Liver (tissue), 9 donors: ENCODE results near the gene LSM14B. TPM values are rescaled to one million over a fixed set of nuclear protein-coding genes. Genes with fewer than 3 reads are reported as not detected.

ENCODE experiments used
- DNase-seq: peaks from one replicate; pipeline ENCODE4 v3.0.0-alpha.2; 2017; ENCODE audit warnings: low spot score
- H3K27ac ChIP-seq, 2 donors: one replicate each; pipeline ENCODE4 v1.7.0; 2013; ENCODE audit warnings: inconsistent platforms in 2 of 2, low read length in 2 of 2, control low read depth in 1 of 2, low read depth in 1 of 2, mild to moderate bottlenecking in 1 of 2
- H3K27me3 ChIP-seq, 4 donors: one replicate each; pipeline versions ENCODE4 v1.6.1 to v1.7.0; 2013; ENCODE audit warnings: low read length in 3 of 4, inconsistent platforms in 1 of 4, mild to moderate bottlenecking in 1 of 4, moderate library complexity in 1 of 4; ENCODE audit not compliant: control insufficient read depth in 4 of 4, insufficient read depth in 4 of 4
- H3K36me3 ChIP-seq, 4 donors: one replicate each; pipeline versions ENCODE4 v1.6.1 to v1.7.0; 2013; ENCODE audit warnings: low read length in 3 of 4, mild to moderate bottlenecking in 3 of 4, low read depth in 1 of 4, moderate library complexity in 1 of 4; ENCODE audit not compliant: control insufficient read depth in 4 of 4, insufficient read depth in 3 of 4
- H3K4me1 ChIP-seq, 4 donors: one replicate each; pipeline versions ENCODE4 v1.6.1 to v1.7.0; 2013; ENCODE audit warnings: low read length in 3 of 4, mild to moderate bottlenecking in 3 of 4, moderate library complexity in 1 of 4; ENCODE audit not compliant: control insufficient read depth in 4 of 4, insufficient read depth in 4 of 4
- H3K4me3 ChIP-seq, 3 donors: one replicate each; pipeline versions ENCODE4 v1.6.1 to v1.7.0; 2013; ENCODE audit warnings: low read length in 3 of 3, control low read depth in 1 of 3, low read depth in 1 of 3, mild to moderate bottlenecking in 1 of 3
- H3K9ac ChIP-seq, 2 donors: one replicate each; pipeline ENCODE4 v1.7.0; 2013; ENCODE audit warnings: low read length in 2 of 2, mild to moderate bottlenecking in 2 of 2, moderate library complexity in 2 of 2, control low read depth in 1 of 2, low read depth in 1 of 2
- H3K9me3 ChIP-seq, 4 donors: one replicate each; pipeline versions ENCODE4 v1.6.1 to v1.7.0; 2013; ENCODE audit warnings: low read length in 3 of 4; ENCODE audit not compliant: control insufficient read depth in 4 of 4
- CTCF ChIP-seq: fragments of 150-350 bp; IDR thresholded peaks from 2 replicates; pipeline ENCODE4 v1.5.1; 2017; ENCODE audit warnings: improper control_type of control experiment, low read depth, low read length; ENCODE audit not compliant: missing input control
- EGR1 ChIP-seq, 2 donors: IDR thresholded peaks; 2 replicates each; pipeline ENCODE4 v1.6.1; 2016 to 2018; ENCODE audit warnings: antibody characterized with exemption in 2 of 2, low read depth in 2 of 2
- FOXA1 ChIP-seq: IDR thresholded peaks from 2 replicates; pipeline ENCODE4 v1.6.1; 2016; ENCODE audit warnings: antibody characterized with exemption
- FOXA2 ChIP-seq: IDR thresholded peaks from 2 replicates; pipeline ENCODE4 v1.6.1; 2016; ENCODE audit warnings: antibody characterized with exemption
- GABPA ChIP-seq, 2 donors: IDR thresholded peaks in 1 of 2; conservative IDR thresholded peaks in 1 of 2; 2 replicates each; pipeline ENCODE4 v1.6.1; 2016; ENCODE audit warnings: antibody characterized with exemption in 2 of 2, mild to moderate bottlenecking in 1 of 2, moderate library complexity in 1 of 2
- HNF4A ChIP-seq, 2 donors: conservative IDR thresholded peaks; 2 replicates each; pipeline ENCODE4 v1.6.1; 2016; ENCODE audit warnings: antibody characterized with exemption in 2 of 2, mild to moderate bottlenecking in 2 of 2
- HNF4G ChIP-seq: IDR thresholded peaks from 2 replicates; pipeline ENCODE4 v1.6.1; 2016; ENCODE audit warnings: antibody characterized with exemption
- JUND ChIP-seq, 2 donors: IDR thresholded peaks; 2 replicates each; pipeline ENCODE4 v1.6.1; 2016; ENCODE audit warnings: antibody characterized with exemption in 2 of 2
- MAX ChIP-seq: IDR thresholded peaks from 2 replicates; pipeline ENCODE4 v1.6.1; 2016; ENCODE audit warnings: antibody characterized with exemption
- NR2F2 ChIP-seq: IDR thresholded peaks from 2 replicates; pipeline ENCODE4 v1.6.1; 2016; ENCODE audit warnings: antibody characterized with exemption
- RAD21 ChIP-seq, 2 donors: IDR thresholded peaks; 2 replicates each; pipeline ENCODE4 v1.6.1; 2016; ENCODE audit warnings: antibody characterized with exemption in 2 of 2, mild to moderate bottlenecking in 2 of 2
- REST ChIP-seq: IDR thresholded peaks from 2 replicates; pipeline ENCODE4 v1.6.1; 2016; ENCODE audit warnings: antibody characterized with exemption, mild to moderate bottlenecking
- RXRA ChIP-seq, 2 donors: IDR thresholded peaks; 2 replicates each; pipeline ENCODE4 v1.6.1; 2017 to 2018; ENCODE audit warnings: antibody characterized with exemption in 2 of 2, mild to moderate bottlenecking in 1 of 2
- SP1 ChIP-seq: IDR thresholded peaks from 2 replicates; pipeline ENCODE4 v1.6.1; 2018; ENCODE audit warnings: antibody characterized with exemption, mild to moderate bottlenecking
- TAF1 ChIP-seq: conservative IDR thresholded peaks from 2 replicates; pipeline ENCODE4 v1.6.1; 2016; ENCODE audit warnings: antibody characterized with exemption, mild to moderate bottlenecking
- YY1 ChIP-seq: IDR thresholded peaks from 2 replicates; pipeline ENCODE4 v1.6.1; 2016; ENCODE audit warnings: antibody characterized with exemption, mild to moderate bottlenecking
- ZBTB33 ChIP-seq: IDR thresholded peaks from 2 replicates; pipeline ENCODE4 v1.6.1; 2016; ENCODE audit warnings: antibody characterized with exemption
- WGBS: extraction: QIAGEN DNeasy Blood & Tissue Kit; methylation state at CpG from one replicate; pipeline ENCODE4 v1.1.7; 2013; 5-methylcytosine and 5-hydroxymethylcytosine counted together
- polyA plus RNA-seq, 2 donors: library from polyadenylated mRNA; stranded (reverse) in 1 of 2; unstranded in 1 of 2; fragments of 200-250 nt in 1 of 2; fragments of >200 nt in 1 of 2; fragmentation: Nextera tagmentation in 1 of 2; extraction: Ambion mirVana in 1 of 2; gene quantifications; one replicate each; pipeline versions ENCODE4 v1.2.1 to v1.2.3, GENCODE V29; 2013 to 2015
- total RNA-seq, 2 donors: library from RNA; depleted of rRNA; stranded (reverse); fragments of >200 nt; gene quantifications; one replicate each; pipeline ENCODE4 v1.2.3, GENCODE V29; 2014
- TF ChIP-seq, protein P1 (sequence below): IDR thresholded peaks from 2 replicates; pipeline ENCODE4 v1.6.1; 2016; ENCODE audit warnings: antibody characterized with exemption
- donor health status: healthy.
- donor health status: healthy.
- donor health status: healthy.
- donor health status: healthy.
- donor health status: healthy.

Gene LSM14B
- total and polyA plus RNA-seq, 4 donors, result 0.99 to 15.9 (median 13.3) TPM

DNA sequence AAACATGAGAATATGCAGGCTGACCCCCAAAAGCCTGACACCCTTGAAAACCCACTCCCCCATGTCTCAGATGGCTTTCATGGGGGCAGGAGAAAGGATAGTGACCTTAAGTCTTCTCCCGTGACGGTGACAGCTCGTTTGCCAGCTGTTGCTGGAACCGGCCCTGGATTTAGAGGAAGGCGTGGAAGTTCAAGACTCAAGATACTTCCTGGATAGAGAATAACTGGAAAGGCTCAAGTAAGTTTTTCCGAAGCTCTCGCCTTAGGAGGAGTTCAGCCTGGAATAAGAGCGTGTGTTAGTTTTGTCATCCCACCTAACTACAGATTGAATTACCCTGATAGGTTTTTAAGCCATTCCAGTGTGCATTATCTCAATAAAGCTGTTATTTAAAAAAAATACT lies 49.0 kb downstream of the LSM14B start:
- no peak overlapping the region for H3K9ac ChIP-seq
- no peak overlapping the region for H3K4me3 ChIP-seq
- no peaks in the 10 kb centered on the region for H3K9me3 ChIP-seq
- no peak overlapping the region for H3K27ac ChIP-seq
- 84% methylated on average over 8 of the region's 8 CpGs for WGBS
- no peak for DNase-seq
- H3K27me3 ChIP-seq, result no peaks in the 10 kb centered on the region
- peaks cover 0 to 2% (median 0%) of the 10 kb centered on the region in 4 donors for H3K4me1 ChIP-seq
- TF ChIP-seq RAD21 (IDR thresholded peaks at IDR 0.05), result no peak
- TF ChIP-seq FOXA1, result no peak
- TF ChIP-seq NR2F2, result no peak
- no peak for TF ChIP-seq FOXA2
- no peak for TF ChIP-seq EGR1 (IDR thresholded peaks at IDR 0.05; ENCODE audit: low read depth in 2 of 2)
- no peak for TF ChIP-seq GABPA (IDR thresholded peaks at IDR 0.05 in 1 of 2, conservative IDR thresholded peaks at IDR 0.05 in 1 of 2)
- TF ChIP-seq CTCF, result no peak
- TF ChIP-seq JUND (IDR thresholded peaks at IDR 0.05), result no peak
- TF ChIP-seq, protein P1, sequence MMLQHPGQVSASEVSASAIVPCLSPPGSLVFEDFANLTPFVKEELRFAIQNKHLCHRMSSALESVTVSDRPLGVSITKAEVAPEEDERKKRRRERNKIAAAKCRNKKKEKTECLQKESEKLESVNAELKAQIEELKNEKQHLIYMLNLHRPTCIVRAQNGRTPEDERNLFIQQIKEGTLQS, result no peak
- H3K36me3 ChIP-seq, result peaks cover 0 to 36% (median 10%) of the 10 kb centered on the region in 4 donors

DNA sequence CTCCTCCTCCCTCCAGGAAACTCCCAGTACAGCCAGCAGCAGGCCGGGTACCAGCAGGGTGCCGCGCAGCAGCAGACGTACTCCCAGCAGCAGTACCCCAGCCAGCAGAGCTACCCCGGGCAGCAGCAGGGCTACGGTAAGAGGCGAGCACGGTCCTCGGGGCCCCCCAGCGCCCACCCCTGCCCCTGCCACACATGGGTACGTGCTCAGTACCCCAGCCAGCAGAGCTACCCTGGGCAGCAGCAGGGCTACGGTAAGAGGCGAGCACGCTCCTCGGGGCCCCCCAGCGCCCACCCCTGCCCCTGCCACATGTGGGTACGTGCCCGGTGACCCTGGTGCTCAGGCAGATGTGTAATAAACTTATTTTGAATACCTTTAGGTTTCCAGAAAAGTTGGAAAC lies 50.4 kb downstream of the LSM14B start:
- 96% methylated on average over 18 of the region's 18 CpGs for WGBS
- Histone ChIP-seq H3K9ac (no peak overlapping the region), H3K27me3 (no peaks in the 10 kb centered on the region), H3K9me3 (no peaks in the 10 kb centered on the region), H3K36me3 (peaks cover 0 to 32% (median 8%) of the 10 kb centered on the region in 4 donors), H3K4me1 (peaks cover 3 to 15% (median 5%) of the 10 kb centered on the region in 4 donors), H3K4me3 (no peak overlapping the region), H3K27ac (no peak overlapping the region)
- TF ChIP-seq RXRA (IDR thresholded peaks at IDR 0.05) (no peak), RAD21 (IDR thresholded peaks at IDR 0.05) (no peak), YY1 (no peak), ZBTB33 (no peak), HNF4A (conservative IDR thresholded peaks at IDR 0.05) (no peak), FOXA2 (no peak), CTCF (no peak), TAF1 (no peak), HNF4G (no peak), NR2F2 (no peak), FOXA1 (no peak), GABPA (IDR thresholded peaks at IDR 0.05 in 1 of 2, conservative IDR thresholded peaks at IDR 0.05 in 1 of 2) (no peak), SP1 (no peak), MAX (no peak), REST (no peak), EGR1 (IDR thresholded peaks at IDR 0.05; ENCODE audit: low read depth in 2 of 2) (no peak)
- TF ChIP-seq, protein P1, result no peak
- no peak for DNase-seq
